Stimulated activated CD8-positive, alpha-beta memory T cell treated with anti-CD3 and anti-CD28 coated beads, Interleukin-7, amount 100 ng/mL, for 4 hours (primary cell): ENCODE results near the gene GLRX.

Experiments
- DNase-seq, 2 donors: peaks; one replicate each; pipeline ENCODE4 v3.0.0-alpha.2; 2020; ENCODE audit warnings: low read depth in 2 of 2

GLRX gene

DNA sequence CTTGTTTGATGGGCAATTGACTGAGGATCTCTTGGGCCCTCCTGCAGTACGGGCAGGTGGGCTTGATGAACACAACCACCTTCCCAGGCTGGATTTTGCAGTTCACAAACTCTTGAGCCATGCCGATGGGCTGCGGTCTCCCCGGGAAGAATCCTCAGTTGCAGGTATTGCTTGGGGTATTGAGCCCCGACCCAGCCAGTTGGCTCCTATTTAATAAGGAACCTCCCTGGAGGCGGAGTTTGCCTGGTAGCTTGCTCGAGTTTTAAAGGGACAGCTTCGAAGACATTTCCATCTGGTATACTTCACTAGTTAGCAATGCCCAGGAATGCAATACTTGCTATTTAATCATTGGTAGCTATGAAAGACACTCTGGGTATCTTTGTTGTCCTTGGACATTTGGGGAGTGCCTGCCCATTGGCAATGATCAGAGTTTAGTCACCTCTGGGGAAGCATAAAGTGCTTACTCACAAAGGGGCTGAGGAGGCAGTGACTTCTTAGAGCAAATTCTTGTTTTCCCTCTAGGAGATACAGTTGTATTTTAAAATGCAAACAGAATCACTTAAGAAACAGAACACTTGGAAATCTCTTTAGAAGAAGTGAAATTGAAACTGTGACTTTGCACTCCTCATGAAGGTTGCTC, at the start of gene GLRX:
GLRX (minus strand) TSS at position 185 of the 640 bp plus-strand sequence; CDS start at position 121, 64 bp downstream.
- DNase-seq: peak in 1 of 2 donors; percentile 30

DNA sequence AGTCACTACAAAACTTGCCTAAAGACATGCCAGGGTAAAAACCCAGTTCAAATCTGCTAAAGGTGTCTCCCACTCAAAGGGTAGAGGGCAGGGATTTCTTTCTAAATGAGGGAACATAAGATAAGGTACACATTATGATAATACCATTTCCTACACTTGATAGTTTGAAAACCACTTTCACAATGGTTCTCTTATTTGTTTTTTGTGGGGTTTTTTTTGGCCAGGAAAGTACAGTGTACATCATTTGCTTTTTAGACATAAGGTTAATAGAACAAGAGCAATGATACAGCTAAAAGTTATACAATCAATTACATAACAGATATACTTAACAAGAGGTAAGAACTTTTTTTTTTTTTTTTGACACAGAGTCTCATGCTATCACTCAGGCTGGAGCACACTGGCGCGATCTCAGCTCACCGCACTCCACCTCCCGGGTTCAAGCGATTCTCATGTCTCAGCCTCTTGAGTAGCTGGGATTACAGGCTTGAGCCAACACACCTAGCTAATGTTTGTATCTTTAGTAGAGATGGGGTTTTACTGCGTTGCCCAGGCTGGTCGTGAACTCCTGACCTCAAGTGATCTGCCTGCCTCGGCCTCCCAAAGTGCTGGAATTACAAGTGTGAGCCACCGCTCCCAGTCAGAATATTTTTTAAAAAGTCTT, 48.8 kb upstream of the GLRX start:
- DNase-seq: no peak

- DNase-seq: peak; percentile 47 to 58
Measured at GRCh38 chr5:95870105-95870672, 47.7 kb upstream of the GLRX start.

DNA sequence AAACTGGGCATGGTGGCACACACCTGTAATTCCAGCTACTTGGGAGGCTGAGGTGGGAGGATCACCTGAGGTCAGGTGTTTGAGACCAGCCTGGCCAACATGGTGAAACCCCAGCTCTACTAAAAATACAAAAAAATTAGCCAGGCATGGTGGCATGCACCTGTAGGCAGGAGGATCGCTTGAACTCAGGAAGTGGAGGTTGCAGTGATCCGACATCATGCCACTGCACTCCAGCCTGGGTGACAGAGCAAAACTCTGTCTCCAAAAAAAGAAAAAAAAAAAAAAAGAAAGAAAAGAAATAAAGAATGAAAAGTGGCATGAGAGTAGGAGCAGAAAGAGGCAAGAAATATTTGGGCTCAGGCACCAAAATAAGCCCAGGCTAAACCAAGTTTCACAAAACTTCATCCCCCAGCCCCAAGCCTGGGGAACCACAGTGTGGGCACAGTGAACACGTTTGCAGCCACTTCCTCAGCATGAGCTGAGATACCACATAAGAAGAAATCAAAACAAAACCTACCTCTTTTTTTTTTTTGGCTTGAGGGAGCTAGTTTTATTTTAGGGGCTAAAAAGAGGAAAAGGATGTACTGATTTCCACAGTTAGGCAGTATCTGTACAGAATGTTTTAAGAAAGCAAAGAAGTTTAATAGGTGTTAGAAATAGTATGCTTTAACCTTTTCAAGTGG, 46.8 kb upstream of the GLRX start:
- peak; percentile 42 to 48 for DNase-seq

DNA sequence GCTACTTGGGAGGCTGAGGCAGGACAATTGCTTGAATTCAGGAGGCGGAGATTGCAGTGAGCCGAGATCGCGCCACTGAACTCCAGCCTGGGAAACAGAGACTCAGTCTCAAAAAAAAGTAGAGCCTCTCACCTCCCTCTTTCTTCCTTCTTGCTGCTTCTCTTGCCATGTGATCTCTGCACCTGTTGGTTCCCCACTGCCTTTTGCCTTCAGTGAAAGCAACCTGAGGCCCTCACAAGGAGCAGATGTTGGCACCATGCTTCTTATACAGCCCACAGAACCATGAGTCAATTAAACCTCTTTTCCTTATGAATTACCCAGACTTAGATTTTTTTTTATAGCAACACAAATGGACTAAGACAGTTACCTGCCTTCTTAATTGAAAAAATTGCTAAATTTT, 45.6 kb upstream of the GLRX start:
- no peak for DNase-seq

- no peak for DNase-seq
Measured at GRCh38 chr5:95866435-95867040, 44.0 kb upstream of the GLRX start.

DNA sequence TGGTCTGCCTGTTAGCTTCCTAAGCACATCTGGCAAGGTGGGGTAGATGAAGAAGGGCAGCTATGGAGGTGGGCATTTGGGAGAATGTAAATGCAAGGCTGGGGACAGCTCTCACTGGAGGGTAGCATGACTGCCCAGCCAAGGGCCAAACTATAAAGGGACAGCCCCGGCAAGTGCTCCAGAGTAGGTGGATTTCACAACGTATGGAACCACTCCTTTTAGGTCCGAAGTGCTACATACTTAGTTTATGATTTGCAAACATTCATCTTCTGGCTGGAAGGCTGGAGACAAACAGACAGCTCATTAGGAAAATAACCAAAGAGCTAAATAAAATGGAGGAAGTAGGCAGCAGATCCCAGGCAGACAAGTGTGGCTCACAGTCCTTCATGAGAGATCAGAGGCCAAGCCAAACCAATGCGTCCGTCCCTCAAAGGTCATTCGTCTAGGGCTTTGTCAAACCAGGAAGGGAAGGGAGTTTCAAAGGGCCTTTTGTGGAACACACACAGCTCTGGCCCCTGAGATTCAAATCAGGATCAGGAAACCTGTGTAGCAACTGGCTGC, 42.5 kb upstream of the GLRX start:
- DNase-seq: no peak

DNA sequence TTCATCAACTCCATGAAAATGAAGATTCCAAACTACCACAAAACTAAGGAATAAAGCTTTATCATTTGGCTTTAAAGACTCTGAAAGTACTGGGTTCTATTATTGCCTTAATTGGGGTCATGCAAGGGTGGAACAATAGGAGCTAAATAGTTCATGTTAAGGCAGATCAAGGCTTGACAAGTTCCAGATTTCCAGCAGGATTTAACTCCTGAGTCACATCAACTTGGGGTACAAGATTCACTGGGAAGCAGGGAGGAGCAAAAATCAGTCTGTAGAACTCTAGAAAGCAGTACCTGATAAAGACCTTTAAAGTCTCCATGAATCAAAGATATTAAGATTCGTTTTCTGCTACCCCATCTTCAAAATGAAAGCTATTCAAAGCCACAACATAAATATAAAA, 41.9 kb upstream of the GLRX start:
- DNase-seq: no peak

DNA sequence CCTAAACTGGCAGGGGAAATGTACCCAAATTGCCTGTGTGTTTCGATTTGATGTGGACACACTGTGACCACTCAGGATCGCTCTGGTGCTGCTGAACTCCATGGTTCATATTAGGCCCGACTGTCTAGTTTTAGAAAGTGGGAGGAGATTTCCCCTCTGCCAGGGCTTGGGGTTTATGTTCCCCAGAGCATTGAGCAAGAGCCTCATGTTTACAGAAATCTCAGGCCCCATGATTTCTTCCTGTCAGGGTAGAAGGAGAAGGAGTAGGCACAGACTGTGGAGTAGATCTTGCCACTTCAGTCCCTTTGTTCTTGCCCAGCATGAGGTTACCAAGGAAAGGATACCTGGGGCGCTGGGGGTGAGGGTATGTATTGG, 40.8 kb upstream of the GLRX start:
- no peak for DNase-seq

GRCh38 chr5:95862671-95863382, 40.3 kb upstream of the GLRX start:
- DNase-seq: no peak

GRCh38 chr5:95861864-95862561, 39.5 kb upstream of the GLRX start:
- DNase-seq: no peak

DNA sequence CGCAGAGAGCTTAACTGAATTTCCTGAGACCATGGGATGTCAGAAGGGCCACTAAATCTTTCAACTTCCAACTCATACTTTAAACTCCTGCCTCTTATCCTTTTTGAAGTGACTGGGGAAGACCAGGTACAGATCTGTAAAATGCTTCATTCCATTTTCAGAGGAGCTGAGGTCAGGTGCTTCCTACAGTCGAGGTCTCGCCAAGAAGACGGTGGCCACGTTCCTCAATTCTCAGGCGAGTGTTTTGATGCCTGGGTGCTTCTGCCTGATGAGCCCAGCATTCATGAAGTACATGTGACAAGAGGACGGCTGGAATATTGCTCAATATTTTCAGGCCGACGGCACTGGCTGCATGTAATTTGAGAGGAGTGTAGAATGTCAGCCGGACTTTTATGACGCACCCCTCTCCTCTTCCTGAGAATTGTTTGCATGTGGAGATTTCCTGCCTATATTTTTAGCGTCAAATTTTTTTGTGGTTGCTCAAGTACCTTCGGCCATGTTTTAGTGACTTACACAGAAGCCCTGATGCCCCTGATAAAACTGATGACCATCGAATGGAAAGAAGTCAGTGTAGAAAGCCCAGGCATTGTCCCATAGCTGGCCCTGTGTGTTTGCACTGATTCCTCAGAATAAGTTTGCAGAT, 38.8 kb upstream of the GLRX start:
- DNase-seq: no peak

GRCh38 chr5:95859661-95860060, 37.1 kb upstream of the GLRX start:
- DNase-seq: no peak

DNA sequence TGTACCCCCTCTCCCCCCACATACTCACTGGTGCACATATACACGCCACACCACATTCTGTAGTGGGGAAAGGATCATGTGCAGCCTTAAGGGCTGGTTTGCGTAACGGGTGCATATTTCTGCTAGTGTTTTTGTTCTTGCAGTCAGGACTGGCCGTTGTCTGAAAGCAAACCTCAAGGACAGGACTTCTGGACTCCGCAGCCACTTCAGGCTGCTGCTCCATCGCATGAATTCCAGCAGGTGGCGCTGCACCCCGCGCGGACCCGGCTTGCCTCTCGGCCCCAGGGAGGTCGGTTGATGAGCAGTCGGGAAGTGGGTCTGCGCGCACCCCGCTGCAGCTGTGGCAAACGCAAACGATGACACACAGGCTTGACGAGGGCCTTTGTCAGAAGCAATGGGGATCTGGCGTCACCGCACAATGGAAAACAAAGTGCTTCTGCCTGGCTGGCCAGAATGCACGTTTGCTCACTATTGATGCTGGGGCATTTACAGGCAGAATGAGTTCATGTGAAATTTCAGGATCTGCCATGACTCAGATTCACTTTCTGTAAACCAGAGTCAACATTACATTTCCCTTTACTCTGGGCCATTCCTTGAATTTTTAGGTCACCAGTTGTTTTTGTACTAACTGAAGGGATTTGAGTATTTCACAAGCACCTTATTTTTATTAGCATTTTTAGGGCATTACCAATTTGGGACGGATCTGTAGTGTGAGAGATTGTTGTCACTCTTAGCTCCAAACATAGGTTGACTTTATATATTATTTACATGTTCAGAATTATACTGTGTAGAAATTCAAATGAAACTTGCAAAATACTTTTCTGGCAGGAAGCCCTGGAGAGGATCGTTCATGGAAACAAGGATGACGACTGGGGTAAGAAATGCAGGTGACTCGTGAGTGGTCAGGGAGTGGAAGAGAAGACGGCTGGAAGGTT, 36.4 kb upstream of the GLRX start:
- peak; percentile 88 to 92 for DNase-seq

DNA sequence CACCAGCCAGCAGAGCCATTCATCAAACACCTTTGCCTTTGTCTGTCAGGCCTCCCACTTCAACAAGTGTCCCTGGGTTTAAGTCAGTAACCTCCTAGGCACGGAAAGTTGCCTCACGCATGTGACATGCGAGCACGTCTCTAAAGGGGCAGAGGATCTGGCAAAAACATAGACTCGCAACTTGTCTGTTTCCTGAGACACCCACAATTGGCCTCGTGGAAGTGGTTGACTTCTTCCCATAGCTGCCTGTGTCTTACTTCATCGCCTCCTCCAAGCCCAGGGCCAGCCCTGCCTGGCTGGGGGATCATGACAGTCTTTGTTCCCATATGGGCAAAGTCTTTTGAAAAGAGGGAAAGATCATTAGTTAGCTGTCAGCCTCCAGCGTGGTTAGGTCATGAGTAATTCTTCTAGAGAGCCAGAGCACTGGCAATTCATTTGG, 35.5 kb upstream of the GLRX start:
- no peak for DNase-seq

DNA sequence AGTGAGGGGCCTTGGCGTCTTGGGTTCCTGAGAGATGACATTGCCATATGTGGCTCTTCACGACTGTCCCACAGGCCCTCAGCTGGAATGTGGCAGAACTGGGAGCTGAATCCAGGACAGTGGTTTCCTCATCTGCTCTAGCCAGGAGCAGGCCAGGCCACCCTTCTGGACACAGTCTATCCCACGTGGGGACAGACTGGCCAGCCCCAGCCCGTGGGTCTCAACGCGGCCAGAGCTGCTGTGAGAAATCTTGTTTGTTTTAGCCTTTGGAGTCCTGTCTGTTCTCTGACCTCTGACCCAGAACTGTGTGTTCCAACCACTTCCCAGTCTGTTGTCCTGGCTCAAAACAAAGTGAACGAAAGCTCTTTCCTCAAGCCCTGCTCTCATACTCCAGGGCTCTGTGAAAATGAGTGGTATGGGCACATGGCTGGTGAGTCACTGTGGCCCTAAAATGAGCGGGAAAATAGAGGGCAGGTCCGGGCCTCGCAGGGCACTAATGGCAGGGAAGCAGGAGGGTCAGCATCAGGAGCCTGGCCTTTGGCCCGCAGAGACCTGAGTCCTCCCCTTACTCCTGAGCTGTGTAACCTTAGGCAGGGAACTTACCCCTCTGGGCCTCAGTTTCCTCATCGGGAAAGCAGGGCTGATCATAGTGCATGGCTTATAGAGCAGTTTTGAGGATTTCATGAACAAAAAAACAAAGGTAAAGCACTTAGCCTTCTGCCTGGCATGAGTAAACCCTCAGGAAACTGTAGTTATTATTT, 34.8 kb upstream of the GLRX start:
- DNase-seq: no peak

DNA sequence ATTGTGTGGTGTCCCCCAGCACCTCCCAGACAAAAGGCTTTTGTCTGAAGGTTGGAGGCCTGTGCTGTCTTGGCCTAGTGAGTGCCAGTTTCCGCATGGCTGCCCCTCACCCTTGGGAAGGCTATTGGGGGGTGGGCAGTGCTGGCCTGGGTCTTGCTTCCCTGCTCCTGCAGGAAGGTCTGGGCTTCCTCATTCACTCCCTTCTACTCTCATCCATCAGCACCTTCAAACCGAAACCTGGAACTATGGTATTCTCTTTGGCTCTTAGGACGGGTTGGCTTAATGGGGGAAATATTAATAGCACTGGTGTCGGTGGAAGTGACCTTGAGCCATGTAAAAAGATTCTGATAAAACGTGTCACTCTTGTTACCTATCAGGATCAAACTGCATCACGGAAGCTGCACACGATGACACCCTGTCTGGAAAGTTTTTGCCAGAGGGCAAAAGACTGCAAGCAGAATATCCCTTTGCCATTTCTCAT, 34.0 kb upstream of the GLRX start:
- DNase-seq: no peak

DNA sequence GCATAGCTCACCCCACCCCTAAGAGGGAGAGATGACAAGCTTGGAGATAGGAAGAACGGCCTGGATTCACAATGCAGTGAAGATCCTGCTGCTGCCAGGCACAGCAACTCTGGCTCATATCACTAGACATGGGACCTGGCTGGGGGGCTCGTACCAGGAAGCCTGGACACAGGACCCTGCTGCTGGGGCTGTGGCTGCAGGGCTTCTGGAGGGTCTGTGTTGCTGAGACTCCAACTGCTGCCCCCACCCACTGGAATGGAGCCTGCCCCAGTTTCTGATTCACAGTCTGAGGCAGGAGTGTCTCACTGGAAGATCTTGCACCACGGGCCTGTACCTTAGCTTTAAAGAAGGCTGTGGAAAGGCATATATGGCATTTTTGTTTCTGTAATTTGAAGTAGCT, 31.0 kb upstream of the GLRX start:
- no peak for DNase-seq
